GM12864 (cell line): ENCODE results near the gene ZMIZ1.
A peak's percentile ranks its signal among the peaks of the same experiment; 100 is the strongest.

ENCODE experiments used
- DNase-seq: peaks from one replicate; pipeline ENCODE4 v3.0.0-alpha.2; 2011; ENCODE audit warnings: low read depth
- H3K4me3 ChIP-seq: 2 replicates; pipeline ENCODE4 v1.5.1; 2011; ENCODE audit warnings: mild to moderate bottlenecking, low read depth, low read length, control low read depth
- CTCF ChIP-seq: IDR thresholded peaks from 2 replicates; pipeline ENCODE4 v1.5.1; 2011; ENCODE audit warnings: low read depth, mild to moderate bottlenecking, moderate library complexity, low read length, control low read depth, inconsistent platforms; ENCODE audit errors: missing control alignments

ZMIZ1 gene

GRCh38 chr10:79150444-79150754 is 81.6 kb downstream of the ZMIZ1 start:
- DNase-seq, result no peak
- no peak overlapping the region for H3K4me3 ChIP-seq
- TF ChIP-seq CTCF, result no peak

- H3K4me3 ChIP-seq, result no peak overlapping the region
- DNase-seq, result no peak
- TF ChIP-seq CTCF, result no peak
These were observed 83.7 kb downstream of the ZMIZ1 start for GRCh38 chr10:79152423-79152817.

- H3K4me3 ChIP-seq, result no peak overlapping the region
- TF ChIP-seq CTCF, result no peak
- no peak for DNase-seq
These were observed 85.0 kb downstream of the ZMIZ1 start for GRCh38 chr10:79153745-79154144.

GRCh38 chr10:79155301-79156081 is 86.7 kb downstream of the ZMIZ1 start:
- DNase-seq, result no peak
- H3K4me3 ChIP-seq, result no peak overlapping the region
- TF ChIP-seq CTCF, result peak; percentile 20

- H3K4me3 ChIP-seq, result no peak overlapping the region
- no peak for DNase-seq
- no peak for TF ChIP-seq CTCF
These were observed 87.8 kb downstream of the ZMIZ1 start for GRCh38 chr10:79156334-79157274.

- TF ChIP-seq CTCF, result no peak
- no peak overlapping the region for H3K4me3 ChIP-seq
- DNase-seq, result no peak
These were observed 89.2 kb downstream of the ZMIZ1 start for GRCh38 chr10:79158004-79158340.
